Karpas-422 (cell line): ENCODE results near the gene USP34. TPM values are rescaled to one million over a fixed set of nuclear protein-coding genes. Genes with fewer than 3 reads are reported as not detected.
A peak's percentile ranks its signal among the peaks of the same experiment; 100 is the strongest.

Source experiments
- DNase-seq: peaks from one replicate; pipeline ENCODE4 v3.0.0-alpha.2; 2015
- H2AFZ ChIP-seq: fragments of 200-600 bp; sonication (generic); 2 replicates; pipeline ENCODE4 v1.6.1; 2014; ENCODE audit warnings: antibody characterized with exemption, low read length, mixed read lengths
- H3K27ac ChIP-seq: fragments of 200-600 bp; sonication (generic); 2 replicates; pipeline ENCODE4 v1.5.1; 2014; ENCODE audit warnings: mild to moderate bottlenecking, low read length, moderate library complexity
- H3K27me3 ChIP-seq: fragments of 200-600 bp; sonication (generic); 2 replicates; pipeline ENCODE4 v1.6.1; 2014; ENCODE audit warnings: low read length, mixed read lengths
- H3K36me3 ChIP-seq: fragments of 200-600 bp; sonication (generic); 2 replicates; pipeline ENCODE4 v1.6.1; 2014; ENCODE audit warnings: low read length, mixed read lengths; ENCODE audit not compliant: insufficient read depth
- H3K4me1 ChIP-seq: fragments of 200-600 bp; sonication (generic); 2 replicates; pipeline ENCODE4 v1.6.1; 2014; ENCODE audit warnings: mild to moderate bottlenecking, low read length, mixed read lengths
- H3K4me2 ChIP-seq: fragments of 200-600 bp; sonication (generic); 2 replicates; pipeline ENCODE4 v1.6.1; 2014; ENCODE audit warnings: low read length, low read depth, mild to moderate bottlenecking; ENCODE audit not compliant: poor library complexity, severe bottlenecking
- H3K4me3 ChIP-seq: fragments of 200-600 bp; sonication (generic); 2 replicates; pipeline ENCODE4 v1.5.1; 2014; ENCODE audit warnings: mild to moderate bottlenecking, antibody characterized with exemption, low read length, mixed read lengths
- H3K79me2 ChIP-seq: fragments of 200-600 bp; sonication (generic); 2 replicates; pipeline ENCODE4 v1.6.1; 2014; ENCODE audit warnings: mild to moderate bottlenecking, low read length, mixed read lengths
- H3K9ac ChIP-seq: fragments of 200-600 bp; sonication (generic); 2 replicates; pipeline ENCODE4 v1.6.0; 2014; ENCODE audit warnings: low read length
- H3K9me2 ChIP-seq: fragments of 200-600 bp; sonication (generic), shearing (Covaris generic); replicated peaks from 2 replicates; pipeline ENCODE4 v1.6.0; 2014; ENCODE audit warnings: mild to moderate bottlenecking, low read length, moderate library complexity; ENCODE audit not compliant: insufficient read depth
- H3K9me3 ChIP-seq: fragments of 300-700, 200-600 bp; sonication (generic); 2 replicates; pipeline ENCODE4 v1.6.1; 2014; ENCODE audit warnings: low read length, mixed read lengths
- H4K20me1 ChIP-seq: fragments of 200-600 bp; sonication (generic); 2 replicates; pipeline ENCODE4 v1.6.1; 2014; ENCODE audit warnings: mild to moderate bottlenecking, antibody characterized with exemption, low read length, low read depth; ENCODE audit not compliant: insufficient read depth
- total RNA-seq: library from RNA; depleted of rRNA; stranded (reverse); fragments of >200 nt; shearing (Covaris generic); gene quantifications from 2 replicates; pipeline ENCODE4 v1.2.3, GENCODE V29; 2014; ENCODE audit warnings: low replicate concordance

Gene USP34
- total RNA-seq, 1 experiment from 2014 or later: 376 TPM

DNA sequence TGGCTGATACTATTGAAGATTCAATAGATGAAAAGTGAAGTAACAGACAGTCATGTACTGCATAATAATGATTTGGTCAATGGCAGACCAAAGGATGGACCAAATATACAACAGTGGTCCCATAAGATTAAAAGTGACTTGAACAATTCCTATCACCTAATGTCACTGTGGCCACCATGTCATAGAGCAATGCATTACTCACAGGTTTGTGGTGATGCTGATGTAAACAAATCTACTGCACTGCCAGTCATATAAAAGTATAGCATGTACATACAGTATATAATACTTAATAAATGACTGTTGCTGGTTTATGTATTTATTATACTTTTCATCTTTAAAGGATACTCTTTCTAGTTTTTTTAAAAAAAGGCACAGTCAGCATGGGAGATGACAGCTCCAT, 99.9 kb downstream of the USP34 start:
- H3K27ac ChIP-seq: peak overlapping the region; percentile 16; the same call in 1 of the 2 replicates
- H3K9ac ChIP-seq: no peak overlapping the region
- H2AFZ ChIP-seq: no peak overlapping the region
- H3K79me2 ChIP-seq: peaks cover 90% of the 10 kb centered on the region
- no peaks in the 10 kb centered on the region for H3K9me3 ChIP-seq
- H3K4me1 ChIP-seq: peaks cover 29% of the 10 kb centered on the region
- peak overlapping the region; percentile 9 for H3K4me2 ChIP-seq
- H3K4me3 ChIP-seq: no peak overlapping the region
- no peak for DNase-seq
- peaks cover 73% of the 10 kb centered on the region for H3K36me3 ChIP-seq
- H3K9me2 ChIP-seq: no peaks in the 10 kb centered on the region
- no peaks in the 10 kb centered on the region for H4K20me1 ChIP-seq
- H3K27me3 ChIP-seq: no peaks in the 10 kb centered on the region

DNA sequence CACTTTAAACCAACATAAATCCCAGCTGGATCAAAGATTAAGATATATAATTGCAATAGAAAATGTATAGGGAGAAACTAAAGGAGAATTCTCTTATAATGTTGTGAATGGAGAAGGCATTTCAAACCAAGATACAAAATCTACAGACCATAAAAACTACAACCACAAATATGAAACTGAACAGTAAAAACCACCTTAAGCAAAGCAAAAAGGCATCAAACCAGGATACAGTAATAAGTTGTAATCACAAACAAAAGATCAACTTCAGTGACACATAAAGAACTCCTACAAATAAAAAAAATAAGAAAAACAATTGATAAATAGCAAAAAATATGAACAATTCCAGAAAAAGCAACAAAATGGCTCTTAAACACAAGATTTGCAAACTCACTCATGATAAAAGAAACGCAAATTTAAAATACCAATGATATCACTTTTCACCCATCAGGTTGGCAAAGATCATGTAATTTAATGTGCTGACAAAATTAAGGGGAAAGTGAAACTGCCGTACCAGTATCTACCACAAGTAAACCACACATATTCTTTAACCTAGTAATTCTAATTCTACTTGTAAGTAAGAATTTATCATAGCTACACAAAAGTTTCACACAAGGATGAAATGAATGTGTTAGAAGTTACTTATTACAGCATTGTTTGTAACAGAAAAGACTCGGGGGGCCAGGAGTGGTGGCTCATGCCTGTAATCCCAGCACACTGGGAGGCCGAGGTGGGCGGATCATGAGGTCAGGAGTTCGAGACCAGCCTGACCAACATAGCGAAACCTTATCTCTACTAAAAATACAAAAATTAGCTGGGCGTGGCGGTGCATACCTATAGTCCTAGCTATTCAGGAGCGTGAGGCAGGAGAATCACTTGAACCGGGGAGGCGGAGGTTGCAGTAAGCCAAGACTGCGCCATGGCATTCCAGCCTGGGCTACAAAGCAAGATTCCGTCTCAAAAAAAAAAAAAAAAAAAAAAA, 101.9 kb downstream of the USP34 start:
- Histone ChIP-seq H3K27ac (no peak overlapping the region), H3K9ac (no peak overlapping the region), H3K79me2 (peaks cover 89% of the 10 kb centered on the region), H4K20me1 (no peaks in the 10 kb centered on the region), H3K9me3 (no peaks in the 10 kb centered on the region), H3K4me3 (no peak overlapping the region), H3K9me2 (no peaks in the 10 kb centered on the region), H3K36me3 (peaks cover 71% of the 10 kb centered on the region), H3K4me1 (peaks cover 29% of the 10 kb centered on the region), H2AFZ (no peak overlapping the region), H3K27me3 (no peaks in the 10 kb centered on the region), H3K4me2 (no peak overlapping the region)
- no peak for DNase-seq

DNA sequence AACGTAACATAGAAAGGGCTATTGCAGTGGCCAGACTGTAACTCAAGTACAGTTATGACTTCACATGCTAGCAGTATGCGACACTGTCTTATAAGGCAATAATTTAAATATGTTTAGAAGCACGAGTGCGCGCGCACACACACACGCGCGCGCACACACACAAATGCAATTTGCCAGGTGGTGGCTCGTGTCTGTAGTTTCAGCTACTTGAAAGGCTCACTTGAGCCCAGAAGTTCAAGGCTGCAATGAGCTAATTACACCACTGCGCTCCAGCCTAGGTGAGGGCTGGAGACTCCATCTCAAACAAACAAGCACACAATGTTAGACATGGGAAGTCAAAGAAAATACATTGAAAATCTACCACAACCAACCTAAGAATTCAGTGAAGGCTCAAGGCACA, 103.7 kb downstream of the USP34 start:
- Histone ChIP-seq H3K9me2 (no peaks in the 10 kb centered on the region), H3K79me2 (peaks cover 91% of the 10 kb centered on the region), H3K27me3 (no peaks in the 10 kb centered on the region), H3K27ac (no peak overlapping the region), H4K20me1 (no peaks in the 10 kb centered on the region), H3K4me3 (no peak overlapping the region), H3K9me3 (no peaks in the 10 kb centered on the region), H3K4me2 (no peak overlapping the region), H2AFZ (no peak overlapping the region), H3K36me3 (peaks cover 80% of the 10 kb centered on the region), H3K9ac (no peak overlapping the region), H3K4me1 (peaks cover 21% of the 10 kb centered on the region)
- DNase-seq: no peak

GRCh38 chr2:61363580-61363979, 107.3 kb downstream of the USP34 start:
- Histone ChIP-seq H3K27ac (no peak overlapping the region), H3K9me2 (no peaks in the 10 kb centered on the region), H3K79me2 (peaks cover 93% of the 10 kb centered on the region), H4K20me1 (no peaks in the 10 kb centered on the region), H2AFZ (no peak overlapping the region), H3K9me3 (no peaks in the 10 kb centered on the region), H3K27me3 (no peaks in the 10 kb centered on the region), H3K4me2 (no peak overlapping the region), H3K36me3 (peaks cover 56% of the 10 kb centered on the region), H3K4me3 (no peak overlapping the region), H3K4me1 (no peaks in the 10 kb centered on the region), H3K9ac (no peak overlapping the region)
- DNase-seq: no peak

DNA sequence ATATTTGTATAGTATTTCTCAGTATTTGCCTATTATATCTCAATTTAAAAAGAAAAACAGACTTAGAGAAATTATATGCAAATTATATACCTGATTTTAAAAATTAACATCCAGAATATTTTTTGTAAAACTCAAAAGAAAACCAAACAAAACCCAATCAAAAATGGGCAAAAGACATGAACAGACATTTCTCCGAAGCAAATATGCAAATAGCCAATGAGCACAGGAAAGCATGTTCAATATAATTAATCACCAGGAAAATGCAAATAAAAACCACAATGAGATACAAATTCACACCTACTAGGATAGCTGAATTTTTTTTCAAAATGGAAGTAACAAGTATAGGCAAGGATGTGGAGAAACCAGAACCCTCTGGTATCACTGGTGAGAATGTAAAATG, 108.0 kb downstream of the USP34 start:
- H3K79me2 ChIP-seq: peaks cover 90% of the 10 kb centered on the region
- H3K4me3 ChIP-seq: no peak overlapping the region
- peaks cover 50% of the 10 kb centered on the region for H3K36me3 ChIP-seq
- no peaks in the 10 kb centered on the region for H3K9me2 ChIP-seq
- H3K9ac ChIP-seq: no peak overlapping the region
- no peak overlapping the region for H3K4me2 ChIP-seq
- DNase-seq: no peak
- H3K4me1 ChIP-seq: no peaks in the 10 kb centered on the region
- H2AFZ ChIP-seq: no peak overlapping the region
- no peaks in the 10 kb centered on the region for H3K27me3 ChIP-seq
- no peaks in the 10 kb centered on the region for H4K20me1 ChIP-seq
- no peaks in the 10 kb centered on the region for H3K9me3 ChIP-seq
- H3K27ac ChIP-seq: no peak overlapping the region

DNA sequence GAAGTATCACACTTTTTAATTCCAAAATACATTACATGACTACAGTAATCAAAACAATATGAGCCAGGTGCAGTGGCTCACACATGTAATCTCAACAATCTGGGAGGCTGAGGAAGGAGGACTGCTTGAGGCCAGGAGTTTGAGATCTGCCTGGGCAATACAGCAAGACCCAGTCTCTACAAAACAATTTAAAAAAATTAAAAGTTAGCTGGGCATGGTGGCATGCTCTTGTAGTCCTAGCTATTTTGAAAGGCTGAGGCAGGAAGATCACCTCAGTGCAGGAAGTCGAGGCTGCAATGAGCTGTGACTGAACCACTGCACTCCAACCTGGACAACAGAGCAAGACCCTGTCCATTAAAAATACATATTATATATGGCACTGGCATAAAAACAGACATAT, 109.8 kb downstream of the USP34 start:
- Histone ChIP-seq H4K20me1 (no peaks in the 10 kb centered on the region), H3K27me3 (no peaks in the 10 kb centered on the region), H3K4me1 (no peaks in the 10 kb centered on the region), H3K9me3 (no peaks in the 10 kb centered on the region), H3K4me3 (no peak overlapping the region), H2AFZ (no peak overlapping the region), H3K36me3 (peaks cover 36% of the 10 kb centered on the region), H3K9ac (no peak overlapping the region), H3K4me2 (no peak overlapping the region), H3K79me2 (peaks cover 92% of the 10 kb centered on the region), H3K9me2 (no peaks in the 10 kb centered on the region), H3K27ac (no peak overlapping the region)
- no peak for DNase-seq

DNA sequence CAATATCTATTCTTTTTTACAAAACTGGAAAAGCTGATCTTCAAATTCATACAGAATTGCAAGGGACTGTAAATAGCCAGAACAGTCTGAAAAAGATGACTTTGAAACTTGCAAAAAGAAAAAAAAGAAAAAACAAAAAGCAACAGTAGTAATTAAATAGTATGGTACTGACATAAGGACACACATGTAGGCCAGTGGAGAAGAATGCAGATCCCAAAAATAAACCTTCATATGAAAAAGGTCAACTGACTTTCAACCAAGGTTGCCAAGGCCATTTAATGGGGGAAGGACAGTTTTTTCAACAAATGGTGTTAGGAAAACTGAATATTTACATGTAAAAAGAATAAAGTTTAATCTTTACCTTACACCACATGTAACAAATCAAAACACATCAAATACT, 111.8 kb downstream of the USP34 start:
- Histone ChIP-seq H3K4me2 (no peak overlapping the region), H3K9me2 (no peaks in the 10 kb centered on the region), H3K27ac (no peak overlapping the region), H3K9me3 (no peaks in the 10 kb centered on the region), H3K4me3 (no peak overlapping the region), H3K79me2 (peaks cover 97% of the 10 kb centered on the region), H3K4me1 (no peaks in the 10 kb centered on the region), H2AFZ (no peak overlapping the region), H3K27me3 (no peaks in the 10 kb centered on the region), H3K36me3 (peaks cover 41% of the 10 kb centered on the region), H4K20me1 (no peaks in the 10 kb centered on the region), H3K9ac (no peak overlapping the region)
- DNase-seq: no peak

GRCh38 chr2:61357681-61358080, 113.2 kb downstream of the USP34 start:
- peaks cover 96% of the 10 kb centered on the region for H3K79me2 ChIP-seq

More at GRCh38 chr2:61357681-61358080, 113.2 kb downstream of the USP34 start:
- Histone ChIP-seq H3K9ac (no peak overlapping the region), H3K36me3 (peaks cover 32% of the 10 kb centered on the region), H3K4me3 (no peak overlapping the region), H3K27ac (no peak overlapping the region), H2AFZ (no peak overlapping the region), H3K4me1 (no peaks in the 10 kb centered on the region), H3K9me2 (no peaks in the 10 kb centered on the region), H3K27me3 (no peaks in the 10 kb centered on the region), H4K20me1 (no peaks in the 10 kb centered on the region), H3K9me3 (no peaks in the 10 kb centered on the region), H3K4me2 (no peak overlapping the region)
- DNase-seq: no peak
